GM19468 (cell line): ENCODE measurements around the gene IDE.

Experiments
- ATAC-seq: cut with Tn5 transposase; IDR thresholded peaks from one replicate; pipeline ENCODE4 v1.9.1; 2021; ENCODE audit warnings: mild to moderate bottlenecking, moderate library complexity, moderate number of reproducible peaks; ENCODE audit not compliant: unreplicated experiment; ENCODE audit errors: extremely low read depth

The IDE gene

DNA sequence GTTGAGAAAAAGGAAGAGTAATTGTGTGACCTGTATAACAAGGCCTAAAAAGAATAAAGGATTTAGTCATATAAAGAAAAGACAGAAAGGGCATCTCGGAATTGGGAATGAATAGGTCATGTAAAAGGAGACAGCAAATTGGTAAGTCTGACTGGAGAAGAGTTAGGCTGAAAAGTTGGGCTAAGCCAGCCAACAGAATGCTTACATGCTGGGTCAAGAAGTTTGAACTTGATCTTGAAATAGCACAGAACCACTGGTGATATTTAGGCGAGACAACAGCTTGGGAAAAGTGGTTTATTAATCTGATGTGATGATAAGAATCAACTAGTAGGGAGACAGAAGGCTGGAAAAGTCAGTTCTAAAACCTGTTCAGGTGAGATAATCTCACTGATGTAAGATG is 4.8 kb downstream of the IDE start:
- ATAC-seq: no peak

DNA sequence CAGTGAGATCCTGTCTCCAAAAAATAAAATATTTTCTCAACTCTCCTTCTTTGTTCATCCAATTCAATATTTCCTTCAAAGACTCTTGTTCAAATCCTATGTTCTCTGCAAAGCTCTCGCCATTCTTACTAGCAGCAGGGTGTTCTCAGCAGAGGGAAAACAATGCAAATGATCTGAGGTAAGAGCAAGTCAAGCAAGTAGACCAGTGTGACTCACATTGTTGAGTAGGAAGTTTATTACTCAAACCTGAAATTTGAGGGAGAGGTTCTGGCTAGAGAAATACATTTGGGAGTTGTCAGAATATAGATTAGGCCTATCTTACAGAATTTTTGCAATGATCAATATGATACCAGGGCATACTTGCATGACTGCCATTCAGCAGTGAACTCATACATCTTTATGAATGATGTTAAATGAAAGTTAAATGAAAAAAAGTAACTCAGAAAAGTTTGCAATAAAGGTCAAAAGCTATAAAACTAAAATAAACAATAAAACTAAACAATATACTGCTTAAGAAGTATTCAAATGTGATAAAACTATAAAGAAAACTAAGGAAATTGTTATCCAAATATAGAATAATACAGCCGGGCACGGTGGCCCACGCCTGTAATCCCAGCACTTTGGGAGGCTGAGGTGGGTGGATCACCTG is 5.8 kb downstream of the IDE start:
- no peak for ATAC-seq

DNA sequence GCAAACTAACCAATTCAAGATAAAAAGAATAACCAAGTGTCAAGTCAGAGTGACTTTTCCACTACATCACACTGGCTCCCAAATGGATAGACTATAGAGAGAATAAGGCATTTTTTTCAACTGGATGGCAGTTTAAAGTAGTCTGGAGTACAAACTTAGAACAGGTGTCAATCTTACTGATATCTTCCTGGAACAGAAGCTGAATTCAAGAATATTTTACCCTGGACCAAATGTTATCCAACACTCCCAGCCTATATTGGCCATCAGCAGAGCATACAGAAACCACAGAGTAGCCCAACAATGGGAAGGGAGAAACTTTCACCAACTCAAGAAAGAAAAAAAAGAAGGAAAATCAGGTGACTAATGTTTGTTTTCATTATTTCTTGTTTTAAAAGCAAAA is 11.5 kb downstream of the IDE start:
- no peak for ATAC-seq

DNA sequence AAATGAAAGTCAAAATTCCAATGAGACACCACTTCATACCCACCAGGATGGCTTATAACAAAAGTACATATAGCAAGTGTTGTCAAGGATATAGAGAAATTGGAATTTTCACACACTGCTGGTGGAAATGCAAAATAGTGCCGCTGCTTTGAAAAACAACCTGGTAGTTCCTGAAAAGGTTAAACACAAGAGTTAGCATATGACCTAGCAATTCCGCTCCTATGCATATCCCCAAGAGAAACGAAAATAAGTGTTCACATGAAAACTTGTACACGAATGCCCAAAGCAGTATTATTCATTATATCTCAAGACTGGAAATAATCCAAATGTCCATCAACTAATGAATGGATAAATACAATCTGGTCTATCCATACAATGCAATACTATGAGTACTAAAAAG is 14.8 kb downstream of the IDE start:
- no peak for ATAC-seq

DNA sequence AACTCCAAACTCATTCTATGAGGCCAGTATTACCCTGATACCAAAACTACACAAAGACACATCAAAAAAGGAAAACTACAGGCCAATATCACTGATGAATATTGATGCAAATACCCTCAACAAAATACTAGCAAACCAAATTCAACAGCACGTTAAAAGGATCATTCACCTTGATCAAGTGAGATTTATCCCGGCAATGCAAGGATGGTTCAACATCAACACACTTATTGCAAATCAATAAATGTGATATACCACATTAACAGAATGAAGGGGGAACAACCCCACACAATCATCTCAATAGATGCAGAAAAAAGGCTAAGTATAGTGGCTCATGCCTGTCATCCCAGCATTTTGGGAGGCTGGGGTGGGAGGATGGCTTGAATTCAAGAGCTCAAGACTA is 19.9 kb downstream of the IDE start:
- no peak for ATAC-seq

DNA sequence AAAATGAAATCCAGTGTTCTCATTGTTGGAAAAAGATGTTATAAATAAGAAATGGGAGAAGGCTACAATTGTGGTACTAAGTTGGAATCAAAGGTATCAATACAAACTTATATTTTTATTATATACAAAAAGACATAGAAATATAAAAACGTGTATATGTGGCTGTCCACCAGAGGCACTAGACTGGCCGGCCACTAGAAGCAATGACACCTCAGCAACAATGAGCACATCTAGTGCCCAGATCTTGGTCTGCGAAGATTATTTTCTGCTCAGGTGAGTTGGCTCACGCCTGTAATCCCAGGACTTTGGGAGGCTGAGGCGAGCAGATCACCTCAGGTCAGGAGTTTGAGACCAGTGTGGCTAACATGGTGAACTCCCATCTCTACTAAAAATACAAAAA is 21.6 kb downstream of the IDE start:
- no peak for ATAC-seq

DNA sequence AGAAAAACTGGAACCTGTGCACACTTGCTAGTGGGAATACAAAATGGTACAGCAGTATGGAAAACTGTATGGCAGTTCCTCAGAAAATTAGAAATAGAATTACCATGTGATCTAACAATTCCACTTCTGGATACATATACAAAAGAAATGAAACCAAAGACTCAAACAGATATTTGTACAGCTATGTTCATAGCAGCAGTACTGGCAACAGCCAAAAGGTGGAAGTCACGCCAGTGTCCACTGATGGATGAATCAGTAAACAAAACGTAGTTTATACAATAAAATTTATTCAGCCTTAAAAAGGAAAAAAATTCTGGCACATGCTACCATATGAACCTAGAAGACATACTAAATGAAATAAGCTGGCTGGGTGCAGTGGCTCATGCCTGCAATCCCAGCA is 23.0 kb downstream of the IDE start:
- no peak for ATAC-seq

DNA sequence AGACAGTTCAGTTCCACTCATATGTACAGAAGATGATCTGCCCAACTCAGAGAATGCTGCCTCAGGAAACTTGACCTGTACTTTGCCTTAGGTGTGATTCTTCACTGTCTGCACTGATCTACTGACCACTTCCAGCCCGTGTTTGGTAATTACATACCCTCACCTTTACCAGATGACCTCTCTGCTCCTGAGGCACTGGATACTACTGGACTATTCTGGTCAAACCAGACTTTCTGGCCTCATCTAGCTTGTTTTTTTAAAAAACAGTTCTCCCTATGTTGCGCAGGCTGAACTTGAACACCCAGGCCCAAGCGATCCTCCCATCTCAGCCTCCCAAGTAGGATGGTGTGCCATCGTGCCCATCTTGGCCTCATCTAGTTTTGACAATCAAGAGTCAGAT is 26.2 kb downstream of the IDE start:
- no peak for ATAC-seq

DNA sequence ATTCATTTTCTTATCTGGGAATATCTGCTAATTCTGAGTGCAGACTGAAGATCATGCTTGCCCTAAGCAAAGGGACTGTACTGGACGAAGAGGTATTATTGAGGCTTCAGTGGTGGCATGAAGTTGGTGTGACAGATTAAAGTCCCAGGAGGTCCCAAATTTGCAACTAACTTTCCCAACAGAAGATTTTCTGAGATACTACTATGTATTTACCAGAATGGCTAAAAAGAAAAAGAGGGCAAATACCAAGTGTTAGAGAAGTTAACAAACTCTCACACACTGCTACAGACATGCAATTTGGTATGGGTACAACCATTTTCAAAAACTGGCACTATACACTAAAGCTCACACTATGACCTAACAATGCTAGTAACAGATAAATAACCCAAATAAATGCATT is 28.3 kb downstream of the IDE start:
- ATAC-seq: no peak

DNA sequence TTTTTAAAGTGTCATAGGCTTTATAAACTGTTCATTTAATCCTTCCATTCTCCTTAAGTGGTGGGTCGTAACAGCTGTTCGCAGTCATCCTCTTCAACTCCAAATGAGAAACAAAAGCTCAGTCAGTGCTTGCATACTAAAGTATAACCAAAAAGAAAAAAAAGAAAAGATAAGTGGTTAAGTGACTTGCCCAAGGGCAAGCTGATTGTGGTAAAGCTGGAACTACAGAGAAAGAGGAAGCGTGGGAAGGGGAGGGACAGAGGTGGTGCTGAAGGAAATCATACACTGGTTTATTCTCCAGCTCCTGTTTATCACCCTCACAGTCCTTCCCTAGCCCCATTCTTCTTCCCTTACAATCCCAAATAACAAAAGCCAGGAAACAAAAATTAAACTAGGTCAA is 29.6 kb downstream of the IDE start:
- no peak for ATAC-seq

DNA sequence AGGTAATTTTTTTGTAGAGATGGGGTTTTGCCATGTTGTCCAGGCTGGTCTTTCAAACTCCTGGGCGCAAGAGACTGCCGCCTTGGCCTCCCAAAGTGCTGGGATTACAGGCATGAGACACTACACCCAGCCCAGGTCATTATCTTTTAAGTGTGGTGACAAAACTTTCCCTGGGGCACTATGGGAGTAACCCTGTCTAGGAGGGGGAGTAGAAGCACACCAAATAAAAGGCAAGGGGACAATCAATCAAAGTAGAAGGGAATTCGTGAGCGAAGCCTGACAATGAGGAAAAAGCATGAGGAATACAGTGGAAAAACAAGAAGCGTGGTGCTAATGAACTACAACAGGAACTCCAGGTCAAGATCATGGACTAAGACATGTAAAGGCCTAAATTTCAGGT is 31.4 kb downstream of the IDE start:
- ATAC-seq: no peak

DNA sequence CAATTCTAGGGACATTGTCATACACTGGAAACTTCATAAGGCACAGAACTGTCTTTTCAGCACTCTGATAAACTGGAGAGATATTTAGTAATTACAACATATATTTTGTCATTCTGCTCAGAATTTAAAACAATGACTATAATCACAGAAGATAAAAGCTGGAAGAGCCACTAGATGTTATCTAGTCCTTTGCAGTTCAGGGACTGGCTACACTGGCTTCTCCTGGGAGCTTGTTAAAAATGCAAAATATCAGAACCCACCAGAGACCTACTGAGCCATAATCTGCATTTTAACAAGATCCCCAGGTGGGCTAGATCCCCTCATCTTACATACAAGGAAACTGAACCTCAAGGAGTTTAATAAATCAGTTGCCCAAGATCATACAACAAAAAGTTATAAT is 32.3 kb downstream of the IDE start:
- ATAC-seq: no peak

DNA sequence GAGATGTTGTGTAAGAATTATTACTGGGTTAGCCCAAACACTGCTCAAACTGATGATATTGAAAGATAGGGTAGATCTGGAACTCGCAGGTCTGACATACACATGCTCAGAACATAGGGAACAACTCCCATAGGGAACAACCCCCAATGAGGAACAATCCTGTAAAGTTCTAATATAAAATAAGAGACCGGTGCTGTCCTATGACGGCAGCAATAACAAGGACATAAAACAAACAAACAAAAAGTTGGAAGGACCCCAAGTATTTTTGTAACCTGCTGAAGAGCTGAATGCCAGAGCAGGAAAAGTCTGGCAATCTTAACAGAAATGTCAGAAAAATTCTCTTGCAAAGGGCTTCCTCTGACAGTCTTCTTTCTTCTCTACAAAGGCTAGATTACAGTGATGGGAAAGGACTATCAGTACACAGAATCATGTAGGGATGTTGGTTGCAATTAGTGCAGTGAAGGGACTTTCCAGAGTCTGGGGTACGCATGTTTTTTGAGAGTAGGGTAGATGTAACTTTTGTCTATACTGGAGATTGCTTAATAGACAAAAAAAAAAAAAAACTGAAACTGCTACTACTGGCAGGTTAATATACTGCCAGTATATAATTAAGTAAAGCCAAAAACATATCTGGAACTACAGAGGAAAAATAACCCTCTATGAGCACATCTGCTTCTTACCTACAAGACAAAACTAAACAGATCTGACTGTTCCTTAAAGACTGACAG is 35.5 kb downstream of the IDE start:
- ATAC-seq: no peak

DNA sequence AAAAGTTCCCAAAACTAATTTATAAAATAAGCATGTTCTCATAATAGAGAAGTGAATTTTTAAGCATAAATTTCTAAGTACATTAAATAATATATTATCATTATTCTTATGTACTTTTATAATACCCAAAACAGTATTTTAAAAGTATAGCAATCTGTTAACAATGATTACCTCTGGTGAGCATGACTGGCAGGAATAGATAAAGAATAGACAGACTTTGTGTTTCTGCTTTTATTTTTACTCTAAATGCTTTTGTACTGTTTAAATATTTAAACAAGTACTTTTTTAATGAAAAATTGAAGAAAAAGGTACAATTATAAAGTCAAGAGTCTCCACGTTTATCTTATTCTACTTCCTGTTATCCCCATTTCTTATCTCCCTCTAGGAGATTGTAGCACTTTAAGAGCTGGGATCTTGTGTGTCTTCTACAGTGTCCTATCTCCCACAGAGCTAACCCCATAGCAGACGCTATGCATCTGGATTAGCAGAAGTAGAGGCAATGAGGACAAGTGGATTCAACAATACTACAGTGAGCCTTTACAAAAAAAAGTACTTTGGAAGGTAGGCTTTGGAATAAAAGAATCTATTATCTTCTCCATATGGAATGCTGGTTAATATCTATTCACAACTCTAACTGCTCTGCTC is 42.9 kb downstream of the IDE start:
- no peak for ATAC-seq

DNA sequence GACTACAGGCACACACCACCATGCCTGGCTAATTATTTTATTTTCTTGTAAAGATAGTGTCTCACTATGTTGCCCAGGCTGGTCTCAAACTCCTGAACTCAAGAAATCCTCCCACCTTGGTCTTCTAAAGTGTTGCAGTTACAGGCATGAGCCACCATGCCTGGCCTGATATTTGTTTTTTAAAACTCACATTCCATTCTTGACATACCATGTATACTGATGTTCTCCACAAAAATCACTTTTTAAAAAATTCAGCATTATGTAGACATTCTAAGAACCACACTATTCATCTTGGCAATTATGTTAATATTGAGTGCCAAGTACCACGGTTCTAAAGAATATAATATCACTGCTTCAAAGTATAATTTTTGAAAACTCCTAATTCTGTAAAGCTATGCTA is 43.5 kb downstream of the IDE start:
- no peak for ATAC-seq

DNA sequence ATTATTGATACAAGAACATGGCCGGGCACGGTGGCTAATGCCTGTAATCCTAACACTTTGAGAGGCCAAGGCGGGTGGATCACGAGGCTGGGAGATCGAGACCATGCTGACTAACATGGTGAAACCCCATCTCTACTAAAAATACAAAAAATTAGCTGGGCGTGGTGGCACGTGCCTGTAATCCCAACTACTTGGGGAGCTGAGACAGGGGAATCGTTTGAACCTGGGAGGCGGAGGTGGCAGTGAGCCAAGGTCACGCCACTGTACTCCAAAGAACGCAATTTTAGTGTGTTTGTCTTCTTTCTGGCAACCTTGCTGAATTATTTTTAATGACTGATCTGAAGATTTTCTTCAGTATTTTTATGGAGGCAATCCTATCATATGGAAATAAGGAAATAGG is 46.2 kb downstream of the IDE start:
- ATAC-seq: no peak

DNA sequence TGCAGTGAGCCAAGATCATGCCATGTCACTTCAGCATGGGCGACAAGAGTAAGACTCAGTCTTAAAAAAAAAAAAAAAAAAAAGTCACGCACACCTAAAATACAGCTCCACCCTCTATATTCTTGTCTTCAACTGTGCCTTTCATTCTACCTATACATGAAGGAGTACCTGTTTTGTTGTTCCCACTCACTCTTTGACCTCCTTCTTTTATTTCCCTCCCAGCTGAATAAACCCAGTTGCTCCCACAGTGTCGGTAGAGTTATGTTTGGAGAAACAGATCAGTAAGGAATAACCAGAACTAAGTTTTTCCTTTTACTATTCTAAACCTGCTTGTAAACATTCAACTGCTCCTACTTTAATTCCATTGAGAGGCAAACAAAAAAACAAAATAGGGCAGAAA is 50.3 kb downstream of the IDE start:
- ATAC-seq: no peak

DNA sequence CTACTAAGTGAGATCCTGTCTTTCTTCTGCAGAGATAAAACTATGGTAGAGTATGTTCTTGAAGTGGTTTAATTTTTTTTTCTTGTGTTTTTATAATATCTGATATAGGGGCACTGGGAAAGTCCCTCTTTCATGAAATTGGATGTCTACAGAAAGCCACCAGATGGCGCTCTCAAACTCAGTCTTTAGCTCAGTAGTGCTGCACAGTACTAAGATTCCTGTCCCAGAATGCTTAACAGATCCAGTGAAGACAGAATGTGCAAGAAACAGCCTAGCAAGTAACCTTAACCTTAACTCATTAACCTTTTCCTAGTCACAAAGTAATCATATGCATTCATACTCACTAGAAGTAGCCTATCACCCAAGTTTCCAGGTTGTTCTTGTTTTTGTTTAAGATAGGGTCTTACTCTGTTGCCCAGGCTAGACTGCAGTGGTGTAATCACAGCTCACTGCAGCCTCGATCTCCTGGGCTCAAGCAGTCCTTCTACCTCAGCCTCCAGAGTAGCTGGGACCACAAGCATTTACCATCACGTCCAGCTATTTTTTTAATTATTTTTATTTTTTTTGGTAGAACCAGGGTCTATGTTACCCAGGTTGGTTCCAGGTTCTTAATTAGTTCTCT is 56.7 kb downstream of the IDE start:
- no peak for ATAC-seq

DNA sequence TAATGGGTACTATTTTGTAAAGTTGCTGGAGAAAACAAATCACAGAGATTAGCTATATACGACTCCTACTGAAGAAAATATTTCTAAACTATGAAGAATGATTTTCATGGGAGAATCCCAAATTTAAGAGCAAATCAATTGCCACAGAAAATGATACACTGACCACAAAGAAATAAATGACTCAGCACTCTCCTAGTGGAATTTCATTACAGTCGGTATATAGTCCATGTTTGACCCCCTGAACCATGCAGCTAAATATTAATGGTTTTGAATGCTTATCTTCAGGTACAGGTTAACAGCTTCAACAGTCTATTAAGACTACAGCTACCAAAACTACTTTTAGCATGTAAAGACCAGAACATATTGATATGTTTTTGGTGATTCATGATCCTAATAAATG is 65.0 kb downstream of the IDE start:
- ATAC-seq: no peak

DNA sequence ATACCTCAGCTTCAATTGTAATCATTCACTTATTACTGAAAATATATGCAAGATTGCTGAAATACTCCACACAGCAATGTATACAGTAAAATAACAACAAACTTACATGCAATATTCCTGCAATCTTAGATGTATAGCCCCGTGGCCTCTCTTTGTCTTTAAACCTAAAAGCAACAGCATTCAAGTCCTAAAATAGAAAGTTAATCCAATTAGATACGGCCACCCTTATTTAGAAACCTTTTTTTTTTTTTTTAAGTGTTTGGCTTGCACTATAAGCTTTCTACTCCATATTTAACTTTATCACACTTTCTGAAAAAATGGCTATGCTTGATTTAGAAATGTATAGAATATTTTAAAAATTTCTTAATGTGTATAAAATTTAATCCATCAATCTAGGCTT is 67.6 kb downstream of the IDE start:
- no peak for ATAC-seq

DNA sequence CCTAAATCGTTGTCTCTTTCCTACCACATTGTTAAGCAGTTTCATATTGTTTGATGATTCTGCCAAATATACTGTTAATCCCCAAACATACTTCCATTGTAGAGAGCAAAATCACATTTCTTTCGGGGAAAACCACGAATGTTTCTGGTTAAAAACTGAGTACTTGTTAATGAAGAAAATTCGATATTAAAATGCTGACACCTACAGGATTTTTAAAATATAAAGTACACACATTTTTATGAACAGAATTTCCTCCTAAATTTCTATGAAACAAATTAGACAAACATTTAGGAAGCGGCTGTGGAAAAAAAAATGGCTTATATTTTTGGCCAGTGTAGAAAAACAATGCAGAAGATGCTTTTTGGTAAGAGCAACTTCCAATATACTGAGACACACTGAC is 68.8 kb downstream of the IDE start:
- no peak for ATAC-seq
